Epithelial cell of proximal tubule (primary cell): ENCODE data around the gene STARD10. TPM values are rescaled to one million over a fixed set of nuclear protein-coding genes. Genes with fewer than 3 reads are reported as not detected.

Source experiments
- DNase-seq: peaks from one replicate; pipeline ENCODE4 v3.0.0-alpha.2; 2011; ENCODE audit warnings: low read depth
- H3K4me3 ChIP-seq: 2 replicates; pipeline ENCODE4 v1.5.1; 2011; ENCODE audit warnings: low read depth, mild to moderate bottlenecking, low read length
- CTCF ChIP-seq: conservative IDR thresholded peaks from 2 replicates; pipeline ENCODE4 v1.5.1; 2012; ENCODE audit warnings: low read depth, mild to moderate bottlenecking, low read length
- total RNA-seq: library from RNA; depleted of rRNA; stranded (reverse); fragments of >200 nt; gene quantifications from 2 replicates; pipeline ENCODE4 v1.2.3, GENCODE V29; 2015

Gene STARD10
- total RNA-seq, 1 donor from 2014 or later: 54.8 TPM

DNA sequence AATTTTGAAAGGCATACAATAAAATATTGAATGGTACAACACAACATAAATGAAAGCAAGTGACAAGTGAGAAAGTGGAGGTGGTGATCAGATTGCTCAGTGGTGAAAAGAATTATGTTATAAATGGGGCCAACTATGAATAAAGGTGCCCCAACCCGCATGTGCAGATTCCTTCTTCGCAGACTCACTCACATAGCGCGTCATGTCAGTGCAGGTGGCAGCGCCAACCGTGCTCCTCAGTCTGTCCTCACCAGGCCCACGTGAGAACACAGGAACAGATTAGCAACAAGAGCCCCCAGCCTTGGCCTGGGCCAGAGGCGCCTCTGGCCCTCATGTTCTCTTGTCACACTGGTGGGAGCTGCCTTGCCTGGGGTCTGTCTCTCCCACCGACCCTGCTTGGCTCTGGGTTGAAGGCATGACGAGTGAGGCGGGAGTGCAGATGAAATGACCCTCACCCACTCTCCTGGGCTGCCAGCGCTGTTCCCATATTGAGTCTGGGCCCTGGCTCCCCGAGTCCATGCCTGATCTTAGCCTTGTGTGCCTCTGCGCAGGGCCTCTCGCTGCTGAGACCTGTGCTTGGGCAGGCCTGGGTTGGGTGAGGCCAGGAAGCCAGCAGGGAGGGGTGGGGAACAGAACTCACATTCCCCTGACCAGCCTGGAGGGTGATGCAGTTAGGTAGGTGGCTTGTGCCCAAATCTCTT is 26.7 kb upstream of the STARD10 start:
- no peak overlapping the region for H3K4me3 ChIP-seq
- TF ChIP-seq CTCF: no peak
- no peak for DNase-seq

DNA sequence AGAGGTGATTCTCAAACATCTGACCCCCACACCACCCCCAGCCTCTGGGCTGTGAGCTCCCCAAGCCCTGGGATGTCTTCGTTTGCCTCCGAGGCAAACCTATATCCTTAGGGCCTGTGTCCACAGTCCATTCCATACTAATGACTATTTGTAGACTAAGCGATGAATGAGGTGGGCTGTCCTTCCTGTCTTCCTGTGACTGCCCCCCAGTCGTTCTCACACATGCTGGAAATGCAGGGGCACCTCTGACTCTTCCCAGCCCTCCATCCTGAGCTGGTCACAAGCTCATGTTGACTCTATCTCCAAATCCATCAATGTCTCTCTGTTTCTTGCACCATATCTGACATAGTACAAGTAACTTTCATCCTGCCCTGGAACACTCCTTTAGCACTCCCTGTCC is 25.1 kb upstream of the STARD10 start:
- no peak for DNase-seq
- H3K4me3 ChIP-seq: no peak overlapping the region
- TF ChIP-seq CTCF: no peak

GRCh38 chr11:72817966-72818365 is 24.1 kb upstream of the STARD10 start:
- DNase-seq: no peak
- TF ChIP-seq CTCF: no peak
- H3K4me3 ChIP-seq: no peak overlapping the region

GRCh38 chr11:72816404-72816990 is 22.6 kb upstream of the STARD10 start:
- no peak for DNase-seq
- H3K4me3 ChIP-seq: no peak overlapping the region
- TF ChIP-seq CTCF: no peak

DNA sequence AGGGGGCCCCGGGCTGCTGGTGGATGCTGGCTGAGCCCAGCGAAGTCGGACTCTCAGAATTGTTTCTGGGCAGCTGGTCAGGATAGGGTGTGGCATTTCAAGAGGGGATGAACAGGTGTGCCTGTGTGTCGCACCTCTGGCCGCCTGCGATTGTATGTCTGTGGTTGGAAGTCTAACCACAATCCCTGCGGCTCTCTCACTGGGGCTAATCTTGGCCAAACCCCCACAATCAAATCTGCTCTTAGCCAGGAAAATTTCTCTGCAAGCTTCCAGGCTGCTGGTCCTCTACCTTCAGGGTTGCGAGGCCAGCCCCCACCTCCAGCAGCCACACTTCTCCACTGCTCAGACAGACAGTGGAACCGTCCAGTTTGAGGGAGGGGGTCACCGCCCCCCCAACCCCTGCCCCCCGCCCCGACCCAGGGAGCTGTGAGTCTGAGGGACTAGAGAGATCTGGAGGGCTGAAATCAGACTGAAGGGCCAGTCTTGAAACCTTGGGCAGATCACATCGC is 21.3 kb upstream of the STARD10 start:
- no peak for TF ChIP-seq CTCF
- no peak for DNase-seq
- H3K4me3 ChIP-seq: peak overlapping the region; percentile 87

DNA sequence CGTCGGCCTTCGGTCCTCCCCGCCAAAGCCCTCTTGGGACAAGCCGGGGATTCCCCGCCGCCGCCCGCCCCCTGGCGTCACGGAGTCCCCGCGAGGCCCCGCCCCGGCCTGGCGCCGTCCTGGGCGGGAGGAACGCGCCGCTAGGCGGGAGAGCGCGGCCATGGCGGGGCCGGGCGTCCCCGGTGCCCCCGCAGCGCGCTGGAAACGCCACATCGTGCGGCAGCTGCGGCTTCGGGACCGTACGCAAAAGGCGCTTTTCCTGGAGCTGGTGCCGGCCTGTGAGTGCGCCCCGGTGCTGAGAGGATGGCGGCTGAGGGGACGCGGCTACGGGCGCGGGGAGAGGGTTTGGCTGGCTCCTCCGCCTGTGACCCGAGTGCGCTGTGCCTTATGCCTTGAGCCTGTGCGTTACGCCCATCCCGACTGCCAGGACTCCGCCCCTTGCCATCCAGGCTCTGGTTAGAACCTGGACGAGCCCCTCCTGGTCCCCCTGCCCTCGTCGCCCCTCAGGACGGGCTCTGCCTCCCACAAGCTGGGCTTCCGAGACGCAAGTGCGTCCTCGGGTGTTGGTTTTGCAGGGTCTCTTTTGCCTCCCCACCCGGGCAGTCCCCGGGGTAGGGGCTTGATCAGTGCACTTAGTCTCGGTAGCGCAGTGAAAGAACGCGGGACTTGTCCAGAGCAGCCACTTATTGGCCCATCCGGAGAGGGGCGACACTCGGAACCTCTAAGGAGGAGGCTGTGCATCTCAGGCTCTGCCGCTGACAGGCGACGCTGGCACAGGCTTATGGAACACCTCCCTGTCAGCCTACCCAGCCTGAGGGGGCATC is 20.7 kb upstream of the STARD10 start, which contains the start of gene ATG16L2:
ATG16L2 (plus strand) TSS at position 126 of the 824 bp plus-strand sequence; CDS start at position 161, 35 bp downstream.
- DNase-seq: no peak
- peak within 1 kb of the TSS; percentile 87 for H3K4me3 ChIP-seq
- TF ChIP-seq CTCF: peak; percentile 13
